HG02938 (cell line): ENCODE measurements around the gene BCL2L13.

Experiments used
- ATAC-seq: cut with Tn5 transposase; IDR thresholded peaks from one replicate; pipeline ENCODE4 v1.9.1; 2021; ENCODE audit warnings: mild to moderate bottlenecking, moderate library complexity; ENCODE audit not compliant: unreplicated experiment

Gene BCL2L13

DNA sequence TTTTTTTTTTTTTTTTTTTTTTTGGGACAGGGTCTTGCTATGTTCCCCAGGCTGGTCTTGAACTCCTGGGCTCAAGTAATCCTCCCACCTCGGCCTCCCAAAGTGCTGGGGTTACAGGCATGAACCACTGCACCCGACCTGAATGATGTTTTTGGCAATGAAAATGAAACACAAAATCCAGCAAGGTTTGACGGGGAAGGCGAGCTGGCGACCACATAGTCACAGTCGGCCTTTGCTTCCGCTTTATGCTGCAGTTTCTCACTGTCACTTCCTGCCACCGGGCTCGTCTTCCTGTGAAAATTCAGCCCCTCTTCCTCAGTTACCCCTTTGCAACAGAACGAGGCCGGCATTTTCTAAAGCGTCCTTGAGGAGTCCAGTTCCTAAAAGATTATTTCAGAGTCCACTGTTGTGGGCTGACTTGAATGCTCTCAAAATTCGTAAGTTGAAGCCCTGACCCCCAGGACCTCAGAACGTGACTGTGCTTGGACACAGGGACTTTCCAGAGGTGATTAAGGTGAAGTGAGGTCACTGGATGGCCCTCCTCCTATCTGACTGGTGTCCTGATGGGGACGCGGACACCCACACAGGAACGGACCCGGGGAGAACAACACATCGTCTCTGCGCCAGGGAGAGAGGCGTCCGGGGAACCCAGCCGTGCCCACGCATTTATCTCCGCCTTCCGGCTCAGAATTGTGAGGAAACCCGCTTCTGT, 138.6 kb downstream of the BCL2L13 start:
- ATAC-seq: peak; percentile 27

GRCh38 chr22:17777717-17778044, 139.1 kb downstream of the BCL2L13 start:
- no peak for ATAC-seq

- ATAC-seq: no peak
Measured at GRCh38 chr22:17778412-17778976, 139.9 kb downstream of the BCL2L13 start.

DNA sequence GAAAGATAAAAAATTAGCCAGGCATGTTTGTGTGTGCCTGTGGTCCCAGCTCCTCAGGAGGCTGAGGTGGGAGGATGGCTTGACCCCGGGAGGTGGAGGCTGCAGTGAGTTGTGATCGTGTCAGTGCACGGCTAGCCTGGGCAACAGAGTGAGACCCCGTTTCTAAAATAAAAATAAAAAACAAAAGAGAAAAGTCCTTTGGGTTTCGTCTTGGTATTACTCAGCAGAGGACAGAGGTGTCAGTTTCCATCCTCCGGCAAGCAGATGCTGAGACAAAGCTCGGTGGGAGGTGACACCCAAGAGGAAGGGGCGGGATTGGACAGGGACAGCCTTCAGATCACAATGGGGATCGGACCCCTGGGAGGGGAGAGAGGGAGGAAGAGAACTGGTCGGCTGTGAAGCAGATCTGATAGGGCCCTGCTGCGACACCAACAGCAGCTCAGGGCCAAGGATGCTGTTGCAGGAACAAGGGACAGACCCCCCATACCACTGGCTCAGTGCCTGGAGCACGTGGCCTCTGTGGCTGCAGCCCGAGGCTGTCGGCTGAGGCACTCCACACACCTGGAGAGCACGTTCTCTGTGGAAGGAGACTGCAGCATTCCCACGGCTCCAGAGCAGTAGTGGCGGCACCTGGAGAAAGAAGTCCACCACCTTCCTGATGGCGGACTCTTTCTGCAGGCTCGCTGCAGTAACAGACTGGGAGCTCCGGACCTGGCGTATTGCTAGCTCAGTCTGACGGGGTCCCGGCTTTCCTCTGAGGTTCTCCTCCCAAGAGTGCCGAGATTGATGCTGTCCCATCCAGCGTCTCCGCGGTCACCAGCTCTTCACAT, 140.9 kb downstream of the BCL2L13 start:
- peak; percentile 35 for ATAC-seq

- ATAC-seq: no peak
Measured at GRCh38 chr22:17780116-17780740, 141.7 kb downstream of the BCL2L13 start.
